Gastrocnemius medialis (tissue), 4 donors: ENCODE results near the gene KCNQ2. TPM values are rescaled to one million over a fixed set of nuclear protein-coding genes. Genes with fewer than 3 reads are reported as not detected.

Source experiments
- ATAC-seq, 2 donors: fragments of 150-250 bp; one replicate each; pipeline ENCODE4 v1.9.1; 2016
- DNase-seq, 2 donors: peaks; one replicate each; pipeline ENCODE4 v3.0.0-alpha.2; 2019
- H3K27ac ChIP-seq, 4 donors: fragments of 200-600 bp; sonication (generic); 1 replicate in 1 of 4; 2 replicates in 3 of 4; pipeline ENCODE4 v1.5.1; 2016 to 2018; ENCODE audit warnings: mild to moderate bottlenecking in 2 of 4, moderate library complexity in 1 of 4
- H3K27me3 ChIP-seq, 3 donors: fragments of 200-600 bp; sonication (generic) in 2 of 3; 1 replicate in 1 of 3; 2 replicates in 2 of 3; pipeline versions ENCODE4 v1.5.1 to v1.6.0; 2016 to 2019; ENCODE audit warnings: mild to moderate bottlenecking in 1 of 3, moderate library complexity in 1 of 3
- H3K36me3 ChIP-seq, 2 donors: fragments of 200-600 bp; sonication (generic) in 1 of 2; one replicate each; pipeline ENCODE4 v1.5.1; 2017 to 2018
- H3K4me1 ChIP-seq, 2 donors: fragments of 200-600 bp; sonication (generic) in 1 of 2; one replicate each; pipeline ENCODE4 v1.5.1; 2016 to 2017; ENCODE audit warnings: mild to moderate bottlenecking in 2 of 2
- H3K4me3 ChIP-seq, 4 donors: fragments of 200-600 bp; sonication (generic) in 3 of 4; 1 replicate in 1 of 4; 2 replicates in 3 of 4; pipeline ENCODE4 v1.5.1; 2016 to 2019; ENCODE audit warnings: mild to moderate bottlenecking in 2 of 4
- H3K9me3 ChIP-seq, 3 donors: fragments of 200-600 bp; sonication (generic) in 2 of 3; 1 replicate in 1 of 3; 2 replicates in 2 of 3; pipeline ENCODE4 v1.5.1; 2016 to 2019
- POLR2A ChIP-seq, 2 donors: fragments of 450-650 bp; IDR thresholded peaks; one replicate each; pipeline ENCODE4 v1.6.1; 2017; ENCODE audit warnings: antibody characterized with exemption in 2 of 2, mild to moderate bottlenecking in 2 of 2, moderate library complexity in 2 of 2
- in situ Hi-C, 4 donors: fragments of 200-750 bp; cut with MboI; loops; one replicate each; pipeline versions ENCODE4 v1.15.0 to v1.8.0; 2017; ENCODE audit warnings: low sequenced_read_pairs in 4 of 4
- intact Hi-C: fragments of 100-400 bp; cut with DNase I; formaldehyde crosslinking; loops from one replicate; pipeline ENCODE4 v1.15.1; 2023; ENCODE audit warnings: low total_unique reads
- total RNA-seq, 4 donors: library from RNA; depleted of rRNA; stranded (reverse); fragments of >200 nt; gene quantifications; one replicate each; pipeline versions ENCODE4 v1.1.0 to v1.2.3, GENCODE V29; 2016
- TF ChIP-seq, protein P1 (sequence below), 5 experiments: fragments of 450-650 bp in 3 of 5; fragments of 200-600 bp in 2 of 5; sonication (generic) in 2 of 5; IDR thresholded peaks in 4 of 5; conservative IDR thresholded peaks in 1 of 5; 1 replicate in 4 of 5; 2 replicates in 1 of 5; pipeline ENCODE4 v1.5.1; 2016 to 2019; ENCODE audit warnings: antibody characterized with exemption in 5 of 5, mild to moderate bottlenecking in 3 of 5, moderate library complexity in 3 of 5

Gene KCNQ2
- total RNA-seq, 4 donors from 2014 or later, result not detected

DNA sequence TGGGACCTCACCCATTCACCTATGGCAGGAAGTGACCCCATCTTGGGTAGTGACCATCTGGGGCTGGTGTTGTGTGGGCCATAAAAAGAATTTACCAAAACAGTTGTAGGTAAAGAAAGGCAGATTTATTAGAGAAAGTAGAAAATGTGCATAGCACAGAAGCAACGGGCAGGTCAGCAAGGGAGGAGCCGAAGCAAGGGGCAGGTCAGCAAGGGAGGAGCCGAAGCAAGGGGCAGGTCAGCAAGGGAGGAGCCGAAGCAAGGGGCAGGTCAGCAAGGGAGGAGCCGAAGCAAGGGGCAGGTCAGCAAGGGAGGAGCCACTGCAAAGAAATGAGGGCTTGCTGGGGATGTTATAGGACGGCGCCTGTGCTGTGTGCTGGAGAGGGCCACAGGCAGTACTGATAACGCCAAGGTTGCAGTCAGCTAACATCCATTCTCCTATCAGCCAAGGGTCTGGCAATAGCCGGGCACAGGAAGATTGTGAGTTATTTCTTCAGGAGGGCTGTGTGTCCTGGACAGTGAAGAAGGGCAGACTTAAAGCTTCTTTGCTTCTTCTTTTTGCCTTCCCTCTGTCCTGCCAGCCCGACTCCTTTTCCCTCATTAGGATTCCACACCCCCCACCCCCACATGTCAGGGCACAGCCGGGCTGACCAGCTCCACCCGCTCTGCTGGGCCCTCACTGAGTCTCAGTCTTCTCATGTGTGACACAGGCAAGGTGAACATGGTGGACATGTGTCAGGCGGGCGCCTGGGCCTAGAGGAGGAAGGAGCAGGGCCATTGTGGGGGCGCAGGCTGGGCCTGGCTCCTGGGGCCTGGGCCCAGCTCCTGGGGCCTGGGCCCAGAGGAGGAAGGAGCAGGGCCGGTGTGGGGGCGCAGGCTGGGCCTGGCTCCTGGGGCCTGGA lies 79.7 kb downstream of the KCNQ2 start:
- no peak for TF ChIP-seq POLR2A (IDR thresholded peaks at IDR 0.05)
- TF ChIP-seq, protein P1, sequence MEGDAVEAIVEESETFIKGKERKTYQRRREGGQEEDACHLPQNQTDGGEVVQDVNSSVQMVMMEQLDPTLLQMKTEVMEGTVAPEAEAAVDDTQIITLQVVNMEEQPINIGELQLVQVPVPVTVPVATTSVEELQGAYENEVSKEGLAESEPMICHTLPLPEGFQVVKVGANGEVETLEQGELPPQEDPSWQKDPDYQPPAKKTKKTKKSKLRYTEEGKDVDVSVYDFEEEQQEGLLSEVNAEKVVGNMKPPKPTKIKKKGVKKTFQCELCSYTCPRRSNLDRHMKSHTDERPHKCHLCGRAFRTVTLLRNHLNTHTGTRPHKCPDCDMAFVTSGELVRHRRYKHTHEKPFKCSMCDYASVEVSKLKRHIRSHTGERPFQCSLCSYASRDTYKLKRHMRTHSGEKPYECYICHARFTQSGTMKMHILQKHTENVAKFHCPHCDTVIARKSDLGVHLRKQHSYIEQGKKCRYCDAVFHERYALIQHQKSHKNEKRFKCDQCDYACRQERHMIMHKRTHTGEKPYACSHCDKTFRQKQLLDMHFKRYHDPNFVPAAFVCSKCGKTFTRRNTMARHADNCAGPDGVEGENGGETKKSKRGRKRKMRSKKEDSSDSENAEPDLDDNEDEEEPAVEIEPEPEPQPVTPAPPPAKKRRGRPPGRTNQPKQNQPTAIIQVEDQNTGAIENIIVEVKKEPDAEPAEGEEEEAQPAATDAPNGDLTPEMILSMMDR (IDR thresholded peaks at IDR 0.05 in 4 of 5, conservative IDR thresholded peaks at IDR 0.05 in 1 of 5), result no peak
- ATAC-seq, result no peak
- Histone ChIP-seq H3K27ac (no peak overlapping the region), H3K4me3 (no peak overlapping the region), H3K9me3 (no peaks in the 10 kb centered on the region), H3K27me3 (peaks cover 5 to 24% (median 8%) of the 10 kb centered on the region in 3 donors), H3K4me1 (no peaks in the 10 kb centered on the region), H3K36me3 (no peaks in the 10 kb centered on the region)
- in situ Hi-C loops (no loop called here), intact Hi-C loops (no loop called here)
- no peak for DNase-seq

DNA sequence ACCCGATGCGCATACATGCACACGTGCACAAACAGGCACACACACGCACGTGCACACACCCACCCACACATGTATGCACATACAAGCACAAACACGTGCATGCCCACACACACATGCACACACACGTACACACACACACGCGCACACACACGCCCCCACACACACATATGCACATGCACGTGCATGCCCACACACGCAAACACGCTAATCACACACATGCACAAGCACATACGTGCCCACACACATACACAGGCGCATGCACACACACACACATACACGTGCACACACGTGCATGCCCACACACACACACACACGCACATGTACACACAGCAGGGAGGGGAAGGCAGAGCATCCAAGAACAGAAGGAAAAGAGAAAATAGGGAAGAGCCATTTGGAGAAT lies 84.5 kb downstream of the KCNQ2 start:
- Histone ChIP-seq H3K27me3 (peaks cover 9 to 21% (median 13%) of the 10 kb centered on the region in 3 donors), H3K4me1 (no peaks in the 10 kb centered on the region), H3K4me3 (no peak overlapping the region), H3K36me3 (no peaks in the 10 kb centered on the region), H3K27ac (no peak overlapping the region), H3K9me3 (peaks cover 0 to 2% (median 0%) of the 10 kb centered on the region in 3 donors)
- TF ChIP-seq POLR2A (IDR thresholded peaks at IDR 0.05), result no peak
- TF ChIP-seq, protein P1 (IDR thresholded peaks at IDR 0.05 in 4 of 5, conservative IDR thresholded peaks at IDR 0.05 in 1 of 5), result no peak
- in situ Hi-C loops (no loop called here), intact Hi-C loops (no loop called here)
- DNase-seq (no peak), ATAC-seq (no peak)

DNA sequence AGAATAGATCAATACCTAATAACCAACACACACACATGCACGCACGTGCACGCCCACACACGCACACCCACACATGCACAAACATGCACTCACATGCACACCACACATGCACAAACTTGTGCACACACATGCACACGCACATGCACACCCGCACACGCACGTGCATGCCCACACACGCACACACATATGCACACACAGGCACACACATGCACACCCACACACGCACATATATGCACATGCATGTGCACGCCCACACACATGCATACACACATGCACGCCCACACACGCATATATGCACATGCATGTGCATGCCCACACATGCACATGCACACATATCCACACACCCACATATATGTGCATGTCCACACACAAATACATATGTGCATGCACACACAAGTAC lies 85.1 kb downstream of the KCNQ2 start:
- in situ Hi-C loops (no loop called here), intact Hi-C loops (no loop called here)
- TF ChIP-seq, protein P1 (IDR thresholded peaks at IDR 0.05 in 4 of 5, conservative IDR thresholded peaks at IDR 0.05 in 1 of 5), result no peak
- TF ChIP-seq POLR2A (IDR thresholded peaks at IDR 0.05), result no peak
- no peaks in the 10 kb centered on the region for H3K4me1 ChIP-seq
- DNase-seq (no peak), ATAC-seq (no peak)
- peaks cover 0 to 2% (median 0%) of the 10 kb centered on the region in 3 donors for H3K9me3 ChIP-seq
- H3K4me3 ChIP-seq, result no peak overlapping the region
- no peaks in the 10 kb centered on the region for H3K36me3 ChIP-seq
- no peak overlapping the region for H3K27ac ChIP-seq
- H3K27me3 ChIP-seq, result peaks cover 14 to 24% (median 19%) of the 10 kb centered on the region in 3 donors

DNA sequence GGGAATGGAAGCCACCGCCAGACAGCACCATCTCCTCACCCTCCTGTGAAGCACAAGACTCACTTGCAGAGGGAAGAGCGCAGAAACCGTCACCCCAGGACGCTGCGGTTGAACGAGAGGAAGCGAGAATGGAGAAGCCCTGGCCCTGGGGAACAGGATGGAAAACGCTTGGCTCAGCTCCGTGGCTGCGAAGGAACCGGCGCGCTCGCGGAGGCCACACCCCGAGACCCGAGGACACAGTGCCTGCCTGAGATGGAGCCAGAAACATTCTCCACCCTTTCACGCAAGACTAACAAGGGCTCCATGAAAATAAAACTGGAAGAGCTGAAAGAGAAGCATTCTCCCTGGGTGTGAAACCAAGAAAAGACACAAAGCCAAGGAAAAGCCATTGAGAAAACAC lies 86.0 kb downstream of the KCNQ2 start:
- DNase-seq (no peak), ATAC-seq (no peak)
- intact Hi-C loops, result no loop called here
- peaks cover 14 to 28% (median 22%) of the 10 kb centered on the region in 3 donors for H3K27me3 ChIP-seq
- H3K36me3 ChIP-seq, result no peaks in the 10 kb centered on the region
- no peak overlapping the region for H3K27ac ChIP-seq
- H3K4me3 ChIP-seq, result no peak overlapping the region
- no peak for TF ChIP-seq POLR2A (IDR thresholded peaks at IDR 0.05)
- TF ChIP-seq, protein P1 (IDR thresholded peaks at IDR 0.05 in 4 of 5, conservative IDR thresholded peaks at IDR 0.05 in 1 of 5), result no peak
- H3K4me1 ChIP-seq, result no peaks in the 10 kb centered on the region
- in situ Hi-C loops, result no loop called here
- H3K9me3 ChIP-seq, result peaks cover 0 to 2% (median 0%) of the 10 kb centered on the region in 3 donors
